CD4-positive, CD25-positive, alpha-beta regulatory T cell (primary cell): Measurements from ENCODE around the gene RNU11. TPM values are rescaled to one million over a fixed set of nuclear protein-coding genes. Genes with fewer than 3 reads are reported as not detected.
A peak's percentile ranks its signal among the peaks of the same experiment; 100 is the strongest.
"Not testable (repeated sequence)": the region's sequence is repeated elsewhere in the genome, so short reads cannot be mapped to it uniquely, and the experiment has no call there.

Experiments used
- ATAC-seq, 2 donors: fragments of 150-1000 bp; cut with Tn5 transposase; one replicate each; pipeline ENCODE4 v1.10.0; 2021; ENCODE audit warnings: low read depth in 2 of 2, moderate number of reproducible peaks in 2 of 2, moderate library complexity in 1 of 2
- DNase-seq, 3 donors: peaks; one replicate each; pipeline versions ENCODE4 v3.0.0 to v3.0.0-alpha.2; 2012 to 2022; ENCODE audit warnings: mixed read lengths in 1 of 3
- H3K27ac ChIP-seq: one replicate; pipeline ENCODE4 v1.7.0; 2013; ENCODE audit warnings: mild to moderate bottlenecking, low read length; ENCODE audit not compliant: insufficient read depth, poor library complexity, severe bottlenecking
- H3K27me3 ChIP-seq: one replicate; pipeline ENCODE4 v1.7.0; 2013; ENCODE audit warnings: low read length; ENCODE audit not compliant: control insufficient read depth, insufficient read depth
- H3K36me3 ChIP-seq: one replicate; pipeline ENCODE4 v1.7.0; 2013; ENCODE audit warnings: mild to moderate bottlenecking, low read length, moderate library complexity; ENCODE audit not compliant: control insufficient read depth, insufficient read depth
- H3K4me1 ChIP-seq: 2 replicates; pipeline ENCODE4 v1.7.0; 2013; ENCODE audit warnings: mild to moderate bottlenecking, low read length; ENCODE audit not compliant: insufficient read depth, control insufficient read depth, poor library complexity, severe bottlenecking
- H3K4me3 ChIP-seq: one replicate; pipeline ENCODE4 v1.7.0; 2013; ENCODE audit warnings: low read depth, mild to moderate bottlenecking, low read length, moderate library complexity
- H3K9me3 ChIP-seq, 2 experiments: 1 replicate in 1 of 2; 2 replicates in 1 of 2; pipeline ENCODE4 v1.7.0; 2013; ENCODE audit warnings: low read length in 2 of 2, mild to moderate bottlenecking in 1 of 2, moderate library complexity in 1 of 2; ENCODE audit not compliant: control insufficient read depth in 2 of 2
- H3K27ac Mint-ChIP-seq, 3 donors: one replicate each; pipeline ENCODE4 v1.8.0; 2020 to 2022; ENCODE audit warnings: mild to moderate bottlenecking in 3 of 3, mixed read lengths in 3 of 3, moderate library complexity in 2 of 3
- H3K27me3 Mint-ChIP-seq: one replicate; pipeline ENCODE4 v1.8.0; 2022; ENCODE audit warnings: mild to moderate bottlenecking, mixed read lengths
- H3K36me3 Mint-ChIP-seq: one replicate; pipeline ENCODE4 v1.8.0; 2020; ENCODE audit warnings: mixed read lengths
- H3K4me1 Mint-ChIP-seq, 4 donors: one replicate each; pipeline ENCODE4 v1.8.0; 2020 to 2022; ENCODE audit warnings: mixed read lengths in 4 of 4, mild to moderate bottlenecking in 1 of 4
- H3K4me3 Mint-ChIP-seq, 4 donors: one replicate each; pipeline ENCODE4 v1.8.0; 2020 to 2022; ENCODE audit warnings: mild to moderate bottlenecking in 4 of 4, mixed read lengths in 4 of 4, moderate library complexity in 3 of 4
- H3K9me3 Mint-ChIP-seq, 7 donors: one replicate each; pipeline ENCODE4 v1.8.0; 2020 to 2022; ENCODE audit warnings: mixed read lengths in 7 of 7, mild to moderate bottlenecking in 3 of 7, moderate library complexity in 2 of 7
- polyA plus RNA-seq, 4 donors: library from polyadenylated mRNA; unstranded; fragments of 300-500 nt; fragmentation: Illumina TruSeq; gene quantifications; one replicate each; pipeline ENCODE4 v1.2.3, GENCODE V29; 2021
- total RNA-seq: library from RNA; stranded (reverse); gene quantifications from one replicate; pipeline ENCODE4 v1.2.3, GENCODE V29; 2022

The RNU11 gene
- total and polyA plus RNA-seq, 5 donors from 2014 or later: not detected

GRCh38 chr1:28631713-28632112, 16.7 kb upstream of the RNU11 start:
- H3K4me1 Mint-ChIP-seq: peaks cover 0 to 25% (median 18%) of the 10 kb centered on the region in 4 donors
- DNase-seq (no peak), ATAC-seq (no peak)
- peaks cover 4% of the 10 kb centered on the region for H3K36me3 Mint-ChIP-seq
- H3K4me1 ChIP-seq: no peaks in the 10 kb centered on the region
- H3K27me3 Mint-ChIP-seq: no peaks in the 10 kb centered on the region
- H3K4me3 ChIP-seq: no peak overlapping the region
- no peak overlapping the region for H3K27ac ChIP-seq
- H3K9me3 Mint-ChIP-seq: no peaks in the 10 kb centered on the region
- H3K9me3 ChIP-seq: no peaks in the 10 kb centered on the region
- no peaks in the 10 kb centered on the region for H3K27me3 ChIP-seq
- no peaks in the 10 kb centered on the region for H3K36me3 ChIP-seq
- H3K4me3 Mint-ChIP-seq: no peak overlapping the region
- H3K27ac Mint-ChIP-seq: no peak overlapping the region

DNA sequence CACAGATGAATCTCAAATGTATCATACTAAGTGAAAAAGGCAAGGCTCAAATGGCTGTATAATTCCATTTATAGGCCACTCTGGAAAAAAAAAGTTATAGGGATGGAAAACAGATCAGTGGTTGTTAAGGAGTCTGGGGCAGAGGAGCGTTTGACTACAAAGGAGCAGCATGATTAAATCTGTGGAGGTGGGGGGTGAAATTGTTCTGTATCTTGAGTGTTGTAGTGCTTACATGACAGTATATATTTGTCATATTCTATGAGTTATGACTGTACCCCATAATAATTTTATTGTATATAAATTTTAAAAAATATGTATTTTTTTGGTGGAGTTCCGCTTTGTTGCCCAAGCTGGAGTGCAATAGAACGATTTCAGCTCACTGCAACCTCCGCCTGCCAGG, 15.8 kb upstream of the RNU11 start:
- Mint-ChIP-seq H3K9me3 (no peaks in the 10 kb centered on the region), H3K27ac (peak overlapping the region in 1 of 3 donors; percentile 90), H3K36me3 (peaks cover 4% of the 10 kb centered on the region), H3K4me3 (no peak overlapping the region), H3K27me3 (no peaks in the 10 kb centered on the region), H3K4me1 (peaks cover 0 to 26% (median 19%) of the 10 kb centered on the region in 4 donors)
- Histone ChIP-seq H3K9me3 (no peaks in the 10 kb centered on the region), H3K36me3 (no peaks in the 10 kb centered on the region), H3K4me1 (no peaks in the 10 kb centered on the region), H3K27me3 (no peaks in the 10 kb centered on the region), H3K27ac (no peak overlapping the region), H3K4me3 (no peak overlapping the region)
- ATAC-seq (no peak), DNase-seq (no peak)

DNA sequence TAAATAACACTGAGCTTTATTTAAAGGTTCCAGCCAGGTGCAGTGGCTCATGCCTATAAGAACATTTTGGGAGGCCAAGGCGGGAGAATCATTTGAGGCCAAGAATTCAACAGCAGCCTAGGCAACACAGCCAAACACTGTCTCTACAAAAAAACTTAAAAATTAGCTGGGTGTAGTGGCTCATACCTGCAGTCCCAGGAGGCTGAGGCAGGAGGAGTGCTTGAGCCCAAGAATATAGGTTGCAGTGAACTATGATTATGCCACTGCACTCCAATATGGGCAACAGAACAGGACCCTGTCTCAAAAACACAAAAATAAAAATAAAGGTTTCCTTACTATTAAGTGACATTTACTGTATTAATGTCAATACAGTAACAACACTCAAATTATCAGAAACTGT, 7.6 kb upstream of the RNU11 start:
- H3K4me1 Mint-ChIP-seq: peaks cover 22 to 69% (median 38%) of the 10 kb centered on the region in 4 donors
- no peak for ATAC-seq

DNA sequence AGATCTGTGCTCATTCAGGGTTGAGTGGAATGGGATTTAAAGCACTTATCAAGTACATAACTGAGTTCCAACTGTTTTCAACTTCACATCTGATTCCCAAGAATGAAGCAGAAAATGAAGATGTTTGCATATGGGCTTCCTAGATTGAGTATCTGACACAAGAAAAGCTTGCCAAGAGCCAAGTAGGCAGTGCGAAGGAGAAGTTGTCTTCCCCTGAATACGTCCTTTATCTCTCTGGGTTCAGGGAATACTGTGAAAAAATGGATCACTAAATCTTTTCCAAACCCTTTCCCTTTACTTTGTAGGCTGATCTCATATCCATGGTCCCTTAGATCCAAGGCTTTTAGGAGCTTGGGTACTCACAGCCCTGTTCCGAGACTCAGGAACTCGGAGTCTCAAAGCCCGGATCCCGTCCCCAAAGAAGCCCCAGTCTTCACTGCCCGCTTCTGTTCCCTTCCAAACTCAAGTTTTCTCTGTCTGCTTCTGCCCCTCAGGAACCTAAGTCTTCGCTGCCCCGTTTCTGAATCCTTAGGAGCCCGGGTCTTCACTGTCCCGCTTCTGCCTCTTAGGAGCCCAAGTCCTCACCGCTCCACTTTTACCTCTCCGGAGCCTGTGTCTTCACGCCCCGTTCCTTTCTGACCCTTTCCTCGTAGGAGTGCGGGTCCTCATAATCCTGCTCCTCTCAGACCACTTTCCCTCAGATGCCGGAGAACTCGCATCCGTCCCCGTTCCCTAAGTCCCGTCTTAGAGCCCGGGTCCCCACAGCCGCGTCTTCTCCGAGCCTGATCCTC, 6.1 kb upstream of the RNU11 start:
- H3K9me3 ChIP-seq: no peaks in the 10 kb centered on the region
- peaks cover 5% of the 10 kb centered on the region for H3K27me3 Mint-ChIP-seq
- H3K9me3 Mint-ChIP-seq: no peaks in the 10 kb centered on the region
- peak overlapping the region; percentile 97 to 100 (median 99) for H3K27ac Mint-ChIP-seq
- no peaks in the 10 kb centered on the region for H3K36me3 ChIP-seq
- H3K36me3 Mint-ChIP-seq: no peaks in the 10 kb centered on the region
- H3K4me3 Mint-ChIP-seq: peak overlapping the region; percentile 96 to 100 (median 98)
- H3K27me3 ChIP-seq: no peaks in the 10 kb centered on the region
- peak overlapping the region; percentile 98 for H3K4me3 ChIP-seq
- peaks cover 22 to 59% (median 33%) of the 10 kb centered on the region in 4 donors for H3K4me1 Mint-ChIP-seq
- ATAC-seq (peak in 1 of 2 donors; percentile 6), DNase-seq (peak in 1 of 3 donors; percentile 16)
- H3K4me1 ChIP-seq: peaks cover 37% of the 10 kb centered on the region
- peak overlapping the region; percentile 93 for H3K27ac ChIP-seq

More for the DNA sequence above, 7.6 kb upstream of the RNU11 start:
- Histone ChIP-seq H3K4me3 (peak overlapping the region; percentile 14), H3K4me1 (peaks cover 36% of the 10 kb centered on the region), H3K9me3 (no peaks in the 10 kb centered on the region), H3K36me3 (no peaks in the 10 kb centered on the region), H3K27me3 (no peaks in the 10 kb centered on the region), H3K27ac (no peak overlapping the region)
- Mint-ChIP-seq H3K36me3 (no peaks in the 10 kb centered on the region), H3K4me3 (peak overlapping the region; percentile 96 to 100 (median 98)), H3K27ac (peak overlapping the region in 2 of 3 donors; percentile 15 to 69), H3K27me3 (peaks cover 5% of the 10 kb centered on the region), H3K9me3 (no peaks in the 10 kb centered on the region)
- DNase-seq: peak; percentile 4 to 69 (median 44)

GRCh38 chr1:28642847-28643635, 5.4 kb upstream of the RNU11 start, which contains the start of gene TAF12:
TAF12 (minus strand) TSS chr1:28643067; CDS start chr1:28622081, 20,986 bp downstream.
- H3K4me1 Mint-ChIP-seq: peaks cover 22 to 67% (median 38%) of the 10 kb centered on the region in 4 donors

DNA sequence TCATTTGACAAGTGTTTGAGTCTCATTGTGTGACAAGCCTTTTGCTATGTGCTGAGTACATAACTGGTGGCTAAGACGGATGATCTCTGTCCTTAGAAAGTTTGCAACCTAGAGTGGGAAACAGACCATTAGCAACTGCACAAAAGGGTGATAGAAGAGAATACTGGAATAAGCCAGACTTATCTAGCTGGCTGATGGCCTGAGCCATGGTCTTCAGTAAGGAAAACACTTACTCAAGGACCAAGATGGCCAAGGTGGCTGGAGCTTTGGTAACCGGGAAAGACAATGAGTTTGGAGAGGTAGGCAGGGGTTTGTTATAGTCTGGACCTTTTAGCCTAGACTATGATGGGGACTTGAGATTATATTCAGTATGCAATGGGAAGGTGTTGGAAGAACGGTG, 3.9 kb upstream of the RNU11 start:
- Histone ChIP-seq H3K27me3 (no peaks in the 10 kb centered on the region), H3K27ac (peak overlapping the region; percentile 93), H3K9me3 (no peaks in the 10 kb centered on the region), H3K4me1 (peaks cover 56% of the 10 kb centered on the region), H3K36me3 (no peaks in the 10 kb centered on the region), H3K4me3 (peak overlapping the region; percentile 63)
- no peak for ATAC-seq
- Mint-ChIP-seq H3K36me3 (no peaks in the 10 kb centered on the region), H3K9me3 (peaks cover 0 to 1% (median 0%) of the 10 kb centered on the region in 7 donors), H3K27me3 (peaks cover 9% of the 10 kb centered on the region), H3K27ac (peak overlapping the region; percentile 97 to 100 (median 99)), H3K4me1 (peaks cover 28 to 77% (median 44%) of the 10 kb centered on the region in 4 donors), H3K4me3 (peak overlapping the region; percentile 96 to 100 (median 98))
- no peak for DNase-seq

More at GRCh38 chr1:28642847-28643635, 5.4 kb upstream of the RNU11 start, which contains the start of gene TAF12:
- H3K4me3 ChIP-seq: peak within 1 kb of the TSS; percentile 98
- Mint-ChIP-seq H3K4me3 (peak within 1 kb of the TSS; percentile 96 to 100 (median 98)), H3K27me3 (peaks cover 5% of the 10 kb centered on the region), H3K27ac (peak within 1 kb of the TSS; percentile 97 to 100 (median 99)), H3K36me3 (no peaks in the 10 kb centered on the region), H3K9me3 (peaks cover 0 to 1% (median 0%) of the 10 kb centered on the region in 7 donors)
- peak within 1 kb of the TSS; percentile 93 for H3K27ac ChIP-seq
- H3K4me1 ChIP-seq: peaks cover 45% of the 10 kb centered on the region
- no peaks in the 10 kb centered on the region for H3K9me3 ChIP-seq
- DNase-seq: peak; percentile 89 to 97 (median 91)
- H3K36me3 ChIP-seq: no peaks in the 10 kb centered on the region
- ATAC-seq: peak; percentile 86 to 89
- H3K27me3 ChIP-seq: no peaks in the 10 kb centered on the region

GRCh38 chr1:28645406-28645805, 3.0 kb upstream of the RNU11 start:
- Mint-ChIP-seq H3K27ac (peak overlapping the region in 1 of 3 donors; percentile 18), H3K4me1 (peaks cover 24 to 68% (median 43%) of the 10 kb centered on the region in 4 donors)

More at GRCh38 chr1:28645406-28645805, 3.0 kb upstream of the RNU11 start:
- peak overlapping the region in 1 of 4 donors; percentile 21 for H3K4me3 Mint-ChIP-seq
- not testable (repeated sequence) for H3K27me3 ChIP-seq, H3K27ac ChIP-seq, ATAC-seq, H3K36me3 ChIP-seq, H3K9me3 Mint-ChIP-seq, DNase-seq, H3K9me3 ChIP-seq, H3K27me3 Mint-ChIP-seq, H3K36me3 Mint-ChIP-seq, H3K4me3 ChIP-seq
- H3K4me1 ChIP-seq: peaks cover 53% of the 10 kb centered on the region
